Left lung (tissue), 10 donors: ENCODE results near the gene TRIM59. TPM values are rescaled to one million over a fixed set of nuclear protein-coding genes. Genes with fewer than 3 reads are reported as not detected.

Source experiments
- ATAC-seq: fragments of 200-7000 bp; cut with Tn5 transposase; one replicate; pipeline ENCODE4 v1.9.1; 2020; ENCODE audit warnings: moderate library complexity
- DNase-seq, 4 donors: peaks; one replicate each; pipeline ENCODE4 v3.0.0-alpha.2; 2013 to 2020
- H3K27ac ChIP-seq, 2 donors: fragments of 200-600 bp; sonication (generic) in 1 of 2; one replicate each; pipeline versions ENCODE4 v1.5.0 to v1.8.0; 2020 to 2021
- H3K27me3 ChIP-seq, 2 donors: fragments of 200-600 bp; sonication (generic) in 1 of 2; one replicate each; pipeline versions ENCODE4 v1.5.0 to v1.8.0; 2020 to 2021
- H3K36me3 ChIP-seq, 2 donors: fragments of 200-600 bp; sonication (generic) in 1 of 2; one replicate each; pipeline versions ENCODE4 v1.5.0 to v1.8.0; 2020 to 2021
- H3K4me1 ChIP-seq, 2 donors: fragments of 200-600 bp; one replicate each; pipeline ENCODE4 v1.8.0; 2021
- H3K4me3 ChIP-seq, 2 donors: fragments of 200-600 bp; sonication (generic) in 1 of 2; one replicate each; pipeline versions ENCODE4 v1.5.0 to v1.8.0; 2020 to 2021; ENCODE audit warnings: mild to moderate bottlenecking in 1 of 2
- H3K9me3 ChIP-seq, 2 donors: fragments of 200-600 bp; sonication (generic) in 1 of 2; one replicate each; pipeline versions ENCODE4 v1.5.0 to v1.8.0; 2020 to 2021
- CTCF ChIP-seq, 2 donors: fragments of 200-600 bp; sonication (generic) in 1 of 2; IDR thresholded peaks; one replicate each; pipeline versions ENCODE4 v1.5.0 to v1.8.0; 2021; ENCODE audit warnings: antibody characterized with exemption in 2 of 2
- intact Hi-C, 2 donors: fragments of 100-400 bp; cut with DNase I; formaldehyde crosslinking; loops; one replicate each; pipeline versions ENCODE4 v1.11.2 to v1.14.2; 2022
- polyA plus RNA-seq, 6 donors: library from polyadenylated mRNA; unstranded; fragments of 120-200 nt; gene quantifications; one replicate each; pipeline ENCODE4 v1.2.1, GENCODE V29; 2013; ENCODE audit not compliant: insufficient read length in 6 of 6
- total RNA-seq, 2 donors: library from RNA; stranded (reverse); fragmentation: NEBNext Ultra II Directional; extraction: Animal tissue kit (Norgen Biotek cat#: 25700); gene quantifications; one replicate each; pipeline ENCODE4 v1.2.1, GENCODE V29; 2021
- donor health status: DM: no; HTN: yes; CAD: no.
- donor health status: DM: no; HTN: no; CAD: no.

TRIM59 gene
- total and polyA plus RNA-seq, 8 donors: 4.3 to 29.3 (median 20.6) TPM

DNA sequence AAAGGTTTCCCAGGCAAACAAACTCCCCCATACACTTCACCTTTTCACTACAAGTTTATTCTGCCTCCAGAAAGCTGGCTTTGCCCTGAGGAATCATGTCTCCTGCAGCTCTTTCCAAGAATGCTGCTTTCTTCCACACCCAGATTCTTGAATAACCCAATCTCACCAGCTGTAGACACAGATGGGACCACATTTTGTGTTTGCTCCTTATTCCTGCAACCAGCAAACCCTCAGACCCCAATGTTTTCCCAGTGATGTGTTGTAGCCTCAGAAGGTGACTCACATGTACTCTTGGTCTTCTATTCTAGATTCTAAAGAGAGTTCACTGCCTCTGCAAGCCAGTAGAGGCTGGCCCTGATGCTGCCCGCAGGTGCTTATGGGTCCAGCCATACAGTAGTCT, 23.6 kb upstream of the TRIM59 start:
- H3K27ac ChIP-seq: no peak overlapping the region
- no peaks in the 10 kb centered on the region for H3K36me3 ChIP-seq
- intact Hi-C loops: no loop called here
- H3K4me1 ChIP-seq: no peaks in the 10 kb centered on the region
- DNase-seq (no peak), ATAC-seq (no peak)
- H3K4me3 ChIP-seq: no peak overlapping the region
- TF ChIP-seq CTCF (IDR thresholded peaks at IDR 0.05): no peak
- H3K9me3 ChIP-seq: peaks cover 0 to 21% of the 10 kb centered on the region in 2 donors
- H3K27me3 ChIP-seq: no peaks in the 10 kb centered on the region

GRCh38 chr3:160472344-160472743, 22.8 kb upstream of the TRIM59 start:
- Histone ChIP-seq H3K4me3 (no peak overlapping the region), H3K27me3 (no peaks in the 10 kb centered on the region), H3K36me3 (no peaks in the 10 kb centered on the region), H3K4me1 (no peaks in the 10 kb centered on the region), H3K27ac (no peak overlapping the region), H3K9me3 (peaks cover 0 to 21% of the 10 kb centered on the region in 2 donors)
- ATAC-seq (no peak), DNase-seq (no peak)
- TF ChIP-seq CTCF (IDR thresholded peaks at IDR 0.05): no peak
- intact Hi-C loops: no loop called here

DNA sequence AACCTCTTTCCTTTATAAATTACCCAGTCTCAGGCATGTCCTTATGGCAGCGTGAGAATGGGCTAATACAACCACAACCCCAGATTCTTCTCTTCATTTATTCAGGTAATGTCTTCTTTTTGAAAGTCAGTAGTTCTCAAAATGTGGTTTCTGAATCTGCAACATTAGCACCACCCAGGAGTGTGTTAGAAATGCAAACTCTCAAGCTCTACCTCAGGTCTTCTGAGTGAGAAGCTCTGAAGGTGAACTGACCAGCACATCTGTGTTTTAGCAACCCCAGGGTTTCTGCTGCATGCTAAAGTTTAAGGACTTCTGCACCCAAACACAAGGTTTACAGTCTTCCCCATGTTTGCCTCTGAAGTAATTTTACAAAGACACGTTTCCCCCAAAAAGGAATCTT, 22.3 kb upstream of the TRIM59 start:
- Histone ChIP-seq H3K27ac (no peak overlapping the region), H3K4me3 (no peak overlapping the region), H3K9me3 (peaks cover 0 to 21% of the 10 kb centered on the region in 2 donors), H3K27me3 (no peaks in the 10 kb centered on the region), H3K36me3 (no peaks in the 10 kb centered on the region), H3K4me1 (no peaks in the 10 kb centered on the region)
- TF ChIP-seq CTCF (IDR thresholded peaks at IDR 0.05): no peak
- DNase-seq: no peak
- no peak for ATAC-seq
- intact Hi-C loops: no loop called here

- TF ChIP-seq CTCF (IDR thresholded peaks at IDR 0.05): no peak
- no peak for DNase-seq
- intact Hi-C loops: no loop called here
- peaks cover 0 to 21% of the 10 kb centered on the region in 2 donors for H3K9me3 ChIP-seq
- no peak overlapping the region for H3K4me3 ChIP-seq
- H3K27me3 ChIP-seq: no peaks in the 10 kb centered on the region
- ATAC-seq: no peak
- no peak overlapping the region for H3K27ac ChIP-seq
- H3K36me3 ChIP-seq: no peaks in the 10 kb centered on the region
- H3K4me1 ChIP-seq: no peaks in the 10 kb centered on the region
These were observed 20.6 kb upstream of the TRIM59 start for GRCh38 chr3:160470181-160470580.

DNA sequence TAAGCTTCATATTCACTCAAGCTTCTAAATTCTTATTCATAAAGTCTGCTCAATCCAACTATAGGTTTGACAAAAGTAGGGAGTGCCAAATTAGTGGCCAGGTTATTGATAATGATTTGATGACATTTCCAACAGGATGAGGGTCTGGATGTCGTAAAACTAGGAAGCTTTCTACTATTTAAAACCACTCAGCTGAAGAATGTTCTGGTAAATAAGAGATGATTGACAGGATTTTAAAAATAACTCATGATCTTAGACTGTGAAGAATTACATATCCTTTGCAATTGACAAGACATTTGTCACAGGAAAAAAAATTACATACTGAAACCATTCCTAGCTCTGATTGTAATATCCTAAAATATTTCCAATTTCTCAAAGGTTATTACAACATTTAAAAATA, 15.4 kb upstream of the TRIM59 start:
- intact Hi-C loops: no loop called here

More for the DNA sequence above, 15.4 kb upstream of the TRIM59 start:
- H3K36me3 ChIP-seq: no peaks in the 10 kb centered on the region
- H3K27ac ChIP-seq: no peak overlapping the region
- peaks cover 0 to 5% of the 10 kb centered on the region in 2 donors for H3K9me3 ChIP-seq
- no peak for TF ChIP-seq CTCF (IDR thresholded peaks at IDR 0.05)
- ATAC-seq: no peak
- no peaks in the 10 kb centered on the region for H3K27me3 ChIP-seq
- H3K4me1 ChIP-seq: no peaks in the 10 kb centered on the region
- H3K4me3 ChIP-seq: no peak overlapping the region
- no peak for DNase-seq
